Cardiac muscle cell (in vitro differentiated cells and primary cell): ENCODE results near the gene DDX4. TPM values are rescaled to one million over a fixed set of nuclear protein-coding genes. Genes with fewer than 3 reads are reported as not detected.

Source experiments
- DNase-seq, 2 donors: peaks; one replicate each; pipeline versions ENCODE4 v3.0.0 to v3.0.0-alpha.2; 2010 to 2017; ENCODE audit warnings: low read depth in 1 of 2, low spot score in 1 of 2
- H3K27ac ChIP-seq: fragments of 200-600 bp; sonication (generic); 2 replicates; pipeline ENCODE4 v1.5.1; 2016
- H3K27me3 ChIP-seq: fragments of 200-600 bp; sonication (generic); 2 replicates; pipeline ENCODE4 v1.6.0; 2016; ENCODE audit warnings: control low read depth
- H3K36me3 ChIP-seq: fragments of 200-600 bp; sonication (generic); 2 replicates; pipeline ENCODE4 v1.5.1; 2016; ENCODE audit warnings: control low read depth
- H3K4me1 ChIP-seq: fragments of 200-600 bp; sonication (generic); 2 replicates; pipeline ENCODE4 v1.8.1; 2017; ENCODE audit warnings: low read depth, mild to moderate bottlenecking, mixed run types
- H3K4me3 ChIP-seq: fragments of 200-600 bp; sonication (generic); 2 replicates; pipeline ENCODE4 v1.5.1; 2016; ENCODE audit warnings: mild to moderate bottlenecking
- H3K9me3 ChIP-seq: fragments of 200-600 bp; sonication (generic); 2 replicates; pipeline ENCODE4 v1.5.1; 2017; ENCODE audit warnings: low read depth, mild to moderate bottlenecking, control low read depth
- polyA plus RNA-seq: library from polyadenylated mRNA; unstranded; fragments of >200 nt; fragmentation: Nextera tagmentation; extraction: Ambion mirVana; gene quantifications from 2 replicates; pipeline ENCODE4 v1.2.1, GENCODE V29; 2016
- total RNA-seq: library from RNA; depleted of rRNA; stranded (reverse); fragments of >200 nt; gene quantifications from 2 replicates; pipeline ENCODE4 v1.2.3, GENCODE V29; 2016
- TF ChIP-seq, protein P1 (sequence below): IDR thresholded peaks from 2 replicates; pipeline ENCODE4 v1.5.1; 2012; ENCODE audit warnings: low read depth, mild to moderate bottlenecking, low read length

The DDX4 gene
- total and polyA plus RNA-seq, 2 experiments from 2014 or later = not detected

DNA sequence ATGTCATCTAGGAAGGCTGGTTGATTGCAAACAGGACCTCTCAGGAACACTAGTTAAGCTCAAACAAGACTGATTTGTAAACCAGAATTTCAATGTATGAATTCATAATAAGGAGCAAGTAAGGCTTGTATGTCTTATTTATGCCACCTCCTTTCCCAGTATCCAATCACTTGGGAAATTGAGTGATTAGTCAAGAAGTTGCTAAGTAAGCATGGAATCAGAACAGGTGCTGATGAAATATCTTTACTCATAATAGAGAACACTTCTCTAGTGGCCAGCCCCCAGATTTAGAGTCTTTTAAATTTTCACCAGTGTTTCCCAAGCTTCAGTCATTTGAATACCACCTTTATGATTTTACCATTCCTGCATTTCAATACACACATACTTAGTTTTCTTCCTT is 5.3 kb upstream of the DDX4 start:
- H3K27me3 ChIP-seq = no peaks in the 10 kb centered on the region
- H3K4me3 ChIP-seq = no peak overlapping the region
- no peaks in the 10 kb centered on the region for H3K36me3 ChIP-seq
- TF ChIP-seq, protein P1, sequence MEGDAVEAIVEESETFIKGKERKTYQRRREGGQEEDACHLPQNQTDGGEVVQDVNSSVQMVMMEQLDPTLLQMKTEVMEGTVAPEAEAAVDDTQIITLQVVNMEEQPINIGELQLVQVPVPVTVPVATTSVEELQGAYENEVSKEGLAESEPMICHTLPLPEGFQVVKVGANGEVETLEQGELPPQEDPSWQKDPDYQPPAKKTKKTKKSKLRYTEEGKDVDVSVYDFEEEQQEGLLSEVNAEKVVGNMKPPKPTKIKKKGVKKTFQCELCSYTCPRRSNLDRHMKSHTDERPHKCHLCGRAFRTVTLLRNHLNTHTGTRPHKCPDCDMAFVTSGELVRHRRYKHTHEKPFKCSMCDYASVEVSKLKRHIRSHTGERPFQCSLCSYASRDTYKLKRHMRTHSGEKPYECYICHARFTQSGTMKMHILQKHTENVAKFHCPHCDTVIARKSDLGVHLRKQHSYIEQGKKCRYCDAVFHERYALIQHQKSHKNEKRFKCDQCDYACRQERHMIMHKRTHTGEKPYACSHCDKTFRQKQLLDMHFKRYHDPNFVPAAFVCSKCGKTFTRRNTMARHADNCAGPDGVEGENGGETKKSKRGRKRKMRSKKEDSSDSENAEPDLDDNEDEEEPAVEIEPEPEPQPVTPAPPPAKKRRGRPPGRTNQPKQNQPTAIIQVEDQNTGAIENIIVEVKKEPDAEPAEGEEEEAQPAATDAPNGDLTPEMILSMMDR = no peak
- H3K9me3 ChIP-seq = no peaks in the 10 kb centered on the region
- H3K4me1 ChIP-seq = no peaks in the 10 kb centered on the region
- no peak overlapping the region for H3K27ac ChIP-seq
- DNase-seq = no peak

- H3K4me3 ChIP-seq = no peak overlapping the region
- no peaks in the 10 kb centered on the region for H3K27me3 ChIP-seq
- TF ChIP-seq, protein P1 = no peak
- DNase-seq = no peak
- H3K9me3 ChIP-seq = no peaks in the 10 kb centered on the region
- no peaks in the 10 kb centered on the region for H3K4me1 ChIP-seq
- no peak overlapping the region for H3K27ac ChIP-seq
- no peaks in the 10 kb centered on the region for H3K36me3 ChIP-seq
Observed at GRCh38 chr5:55734658-55735057, 3.2 kb upstream of the DDX4 start.

DNA sequence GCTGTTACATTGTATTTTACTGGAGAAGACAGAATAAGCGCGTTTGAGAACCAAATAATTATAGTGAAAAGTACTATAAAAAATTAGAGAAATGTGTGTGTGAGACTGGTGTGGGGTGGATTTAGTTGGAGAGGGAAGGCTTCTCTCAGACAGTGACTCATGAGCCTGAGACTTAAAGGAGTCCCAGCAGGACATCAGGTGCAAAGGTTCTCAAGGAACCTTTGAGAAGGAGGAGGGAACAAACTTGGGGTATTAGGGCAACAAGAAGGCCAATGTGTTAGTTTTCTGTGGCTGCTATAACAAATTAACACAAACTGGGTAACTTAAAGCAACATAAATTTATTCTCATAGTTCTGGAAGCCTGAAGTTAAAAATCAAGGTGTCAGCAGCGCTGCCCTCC is 4.9 kb downstream of the DDX4 start:
- TF ChIP-seq, protein P1 = no peak
- H3K27me3 ChIP-seq = no peaks in the 10 kb centered on the region
- no peaks in the 10 kb centered on the region for H3K4me1 ChIP-seq
- H3K27ac ChIP-seq = no peak overlapping the region
- no peaks in the 10 kb centered on the region for H3K36me3 ChIP-seq
- no peaks in the 10 kb centered on the region for H3K9me3 ChIP-seq
- no peak for DNase-seq
- no peak overlapping the region for H3K4me3 ChIP-seq

GRCh38 chr5:55747778-55748318 is 10.0 kb downstream of the DDX4 start:
- Histone ChIP-seq H3K4me1 (no peaks in the 10 kb centered on the region), H3K27me3 (no peaks in the 10 kb centered on the region), H3K4me3 (no peak overlapping the region), H3K27ac (no peak overlapping the region), H3K36me3 (no peaks in the 10 kb centered on the region), H3K9me3 (no peaks in the 10 kb centered on the region)
- DNase-seq = no peak
- TF ChIP-seq, protein P1 = no peak

- Histone ChIP-seq H3K4me1 (no peaks in the 10 kb centered on the region), H3K27ac (no peak overlapping the region), H3K4me3 (no peak overlapping the region), H3K36me3 (no peaks in the 10 kb centered on the region), H3K9me3 (no peaks in the 10 kb centered on the region), H3K27me3 (no peaks in the 10 kb centered on the region)
- TF ChIP-seq, protein P1 = no peak
- no peak for DNase-seq
Observed at GRCh38 chr5:55749387-55749786, 11.5 kb downstream of the DDX4 start.

GRCh38 chr5:55750063-55750462 is 12.2 kb downstream of the DDX4 start:
- DNase-seq = no peak
- H3K36me3 ChIP-seq = no peaks in the 10 kb centered on the region
- H3K27me3 ChIP-seq = no peaks in the 10 kb centered on the region
- H3K4me3 ChIP-seq = no peak overlapping the region
- no peaks in the 10 kb centered on the region for H3K9me3 ChIP-seq
- TF ChIP-seq, protein P1 = no peak
- H3K27ac ChIP-seq = no peak overlapping the region
- no peaks in the 10 kb centered on the region for H3K4me1 ChIP-seq
